K562 (cell line): Measurements from ENCODE around the gene MYO1D. TPM values are rescaled to one million over a fixed set of nuclear protein-coding genes. Genes with fewer than 3 reads are reported as not detected.

Experiments used
- E2F3 ChIP-seq: fragments of 250-450 bp; sonication (Bioruptor Pico); IDR thresholded peaks from 2 replicates; pipeline ENCODE4 v1.4.0; 2020; ENCODE audit warnings: mild to moderate bottlenecking
- EGR1 ChIP-seq: fragments of 450-650 bp; conservative IDR thresholded peaks from 2 replicates; pipeline ENCODE4 v1.6.1; 2017; ENCODE audit warnings: mild to moderate bottlenecking
- MEF2D ChIP-seq: conservative IDR thresholded peaks from 2 replicates; pipeline ENCODE4 v1.6.1; 2016; ENCODE audit warnings: low read depth, missing genetic modification characterization, missing compliant biosample characterization
- NELFE ChIP-seq: IDR thresholded peaks from 2 replicates; pipeline ENCODE4 v1.6.1; 2011; ENCODE audit warnings: mild to moderate bottlenecking; ENCODE audit not compliant: insufficient read depth, insufficient read length
- PHF21A ChIP-seq: fragments of 450-650 bp; IDR thresholded peaks from 2 replicates; pipeline ENCODE4 v1.6.1; 2017; ENCODE audit warnings: low read depth, borderline replicate concordance
- PURB ChIP-seq: sonication (generic); formaldehyde crosslinking; IDR thresholded peaks from 2 replicates; pipeline ENCODE4 v1.9.0; 2021; ENCODE audit warnings: low read depth, mild to moderate bottlenecking, missing genetic modification reagents
- SIRT6 ChIP-seq: IDR thresholded peaks from one replicate; pipeline ENCODE4 v1.6.1; 2012; ENCODE audit warnings: low read depth, mild to moderate bottlenecking, control low read depth, inconsistent platforms, low read length, moderate library complexity
- SLC30A9 ChIP-seq: fragments of 250-450 bp; sonication (Bioruptor Pico); IDR thresholded peaks from 2 replicates; pipeline ENCODE4 v1.8.0; 2022; ENCODE audit warnings: mild to moderate bottlenecking, moderate library complexity
- STAT5A ChIP-seq: IDR thresholded peaks from 2 replicates; pipeline ENCODE4 v1.6.1; 2012; ENCODE audit warnings: low read length, inconsistent platforms, borderline replicate concordance
- ZNF253 ChIP-seq: fragments of 250-450 bp; sonication (Bioruptor Pico); conservative IDR thresholded peaks from 2 replicates; pipeline ENCODE4 v1.6.1; 2021; ENCODE audit warnings: mild to moderate bottlenecking
- ZNF316 ChIP-seq: fragments of 450-650 bp; IDR thresholded peaks from 2 replicates; pipeline ENCODE4 v1.6.1; 2016
- ZNF77 ChIP-seq: fragments of 250-450 bp; sonication (Bioruptor Pico); IDR thresholded peaks from 2 replicates; pipeline ENCODE4 v1.5.0; 2020
- polyA plus RNA-seq, 8 experiments: library from polyadenylated mRNA; depleted of rRNA in 4 of 8; stranded (reverse) in 5 of 8; unstranded in 3 of 8; fragments of >200 nt; fragmentation: Nextera tagmentation in 2 of 8; fragmentation: Illumina TruSeq in 1 of 8; extraction: Ambion mirVana in 2 of 8; extraction: Trizol in 1 of 8; gene quantifications; 2 replicates each; pipeline versions ENCODE4 v1.2.1 to v1.2.3, GENCODE V29; 2011 to 2014; ENCODE audit warnings: inconsistent platforms in 1 of 8, missing spikeins in 1 of 8
- total RNA-seq, 7 experiments: library from RNA; depleted of rRNA in 6 of 7; stranded (reverse); fragments of >200 nt in 6 of 7; fragmentation: Illumina TruSeq in 2 of 7; extraction: Trizol in 2 of 7; gene quantifications; 2 replicates each; pipeline versions ENCODE4 v1.2.1 to v1.2.3, GENCODE V29; 2011 to 2021; ENCODE audit warnings: low replicate concordance in 1 of 7
- TF ChIP-seq, protein P1 (sequence below), 2 experiments: fragments of 450-650 bp; formaldehyde crosslinking in 1 of 2; IDR thresholded peaks; 2 replicates each; pipeline versions ENCODE4 v1.4.0 to v1.6.1; 2014 to 2020; ENCODE audit warnings: mild to moderate bottlenecking in 2 of 2, borderline replicate concordance in 1 of 2, low read depth in 1 of 2
- TF ChIP-seq, protein P2 (sequence below): sonication (generic); formaldehyde crosslinking; IDR thresholded peaks from 2 replicates; pipeline ENCODE4 v1.8.1; 2023; ENCODE audit warnings: missing genetic modification reagents, mild to moderate bottlenecking, borderline replicate concordance

MYO1D gene
- total and polyA plus RNA-seq, 9 of the 15 experiments (the other 6 are each of a cell fraction or from before 2014, with no cell fraction given), result 2.1 to 71.2 (median 45.4) TPM

DNA sequence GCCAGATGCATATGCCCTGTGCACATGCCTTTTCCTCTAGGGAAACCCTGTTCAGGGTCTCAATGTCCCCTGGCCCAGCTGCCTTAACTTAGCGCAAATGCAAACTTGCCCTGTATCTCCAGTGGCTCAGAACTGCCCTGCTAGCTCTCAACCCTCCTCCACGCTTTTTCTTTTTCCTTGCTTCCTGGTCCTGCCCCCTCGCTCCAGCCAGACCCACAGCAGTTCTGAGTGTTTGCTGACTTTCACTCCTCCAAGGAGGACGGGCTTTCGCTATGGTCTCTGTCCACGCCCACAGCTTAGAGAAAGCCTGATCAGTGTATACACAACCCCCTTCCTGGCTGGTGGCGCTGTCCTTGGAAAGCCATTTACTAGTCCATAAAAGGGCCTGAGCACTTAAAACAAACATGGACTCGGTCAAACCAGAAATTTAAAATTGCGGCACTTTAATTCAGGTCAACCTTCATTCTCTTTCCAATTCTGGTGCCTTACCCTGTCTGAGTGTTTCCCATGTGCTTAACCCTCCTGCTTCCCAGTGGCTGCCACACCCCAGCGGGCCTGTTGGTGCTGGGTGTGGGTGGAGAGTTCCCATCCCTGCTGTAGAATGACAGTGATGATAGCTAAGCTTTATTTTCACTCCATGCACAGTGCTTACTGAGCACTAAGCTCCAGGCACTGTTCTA is 35.4 kb upstream of the MYO1D start (continued):
- no peak for TF ChIP-seq ZNF77 (CRISPR knock-in tag)
- no peak for TF ChIP-seq SLC30A9 (CRISPR knock-in tag)
- no peak for TF ChIP-seq ZNF316
- TF ChIP-seq, protein P1, sequence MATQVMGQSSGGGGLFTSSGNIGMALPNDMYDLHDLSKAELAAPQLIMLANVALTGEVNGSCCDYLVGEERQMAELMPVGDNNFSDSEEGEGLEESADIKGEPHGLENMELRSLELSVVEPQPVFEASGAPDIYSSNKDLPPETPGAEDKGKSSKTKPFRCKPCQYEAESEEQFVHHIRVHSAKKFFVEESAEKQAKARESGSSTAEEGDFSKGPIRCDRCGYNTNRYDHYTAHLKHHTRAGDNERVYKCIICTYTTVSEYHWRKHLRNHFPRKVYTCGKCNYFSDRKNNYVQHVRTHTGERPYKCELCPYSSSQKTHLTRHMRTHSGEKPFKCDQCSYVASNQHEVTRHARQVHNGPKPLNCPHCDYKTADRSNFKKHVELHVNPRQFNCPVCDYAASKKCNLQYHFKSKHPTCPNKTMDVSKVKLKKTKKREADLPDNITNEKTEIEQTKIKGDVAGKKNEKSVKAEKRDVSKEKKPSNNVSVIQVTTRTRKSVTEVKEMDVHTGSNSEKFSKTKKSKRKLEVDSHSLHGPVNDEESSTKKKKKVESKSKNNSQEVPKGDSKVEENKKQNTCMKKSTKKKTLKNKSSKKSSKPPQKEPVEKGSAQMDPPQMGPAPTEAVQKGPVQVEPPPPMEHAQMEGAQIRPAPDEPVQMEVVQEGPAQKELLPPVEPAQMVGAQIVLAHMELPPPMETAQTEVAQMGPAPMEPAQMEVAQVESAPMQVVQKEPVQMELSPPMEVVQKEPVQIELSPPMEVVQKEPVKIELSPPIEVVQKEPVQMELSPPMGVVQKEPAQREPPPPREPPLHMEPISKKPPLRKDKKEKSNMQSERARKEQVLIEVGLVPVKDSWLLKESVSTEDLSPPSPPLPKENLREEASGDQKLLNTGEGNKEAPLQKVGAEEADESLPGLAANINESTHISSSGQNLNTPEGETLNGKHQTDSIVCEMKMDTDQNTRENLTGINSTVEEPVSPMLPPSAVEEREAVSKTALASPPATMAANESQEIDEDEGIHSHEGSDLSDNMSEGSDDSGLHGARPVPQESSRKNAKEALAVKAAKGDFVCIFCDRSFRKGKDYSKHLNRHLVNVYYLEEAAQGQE (IDR thresholded peaks at IDR 0.05; ENCODE audit: borderline replicate concordance), result peak; percentile 26; the same call in 1 of the 2 replicates
- TF ChIP-seq, protein P1 (CRISPR knock-in tag; IDR thresholded peaks at IDR 0.05; ENCODE audit: low read depth), result no peak; the same call in 1 of the 2 replicates
- TF ChIP-seq ZNF253 (CRISPR knock-in tag), result no peak
- no peak for TF ChIP-seq SIRT6
- TF ChIP-seq PHF21A, result no peak
- TF ChIP-seq E2F3, result no peak
- TF ChIP-seq STAT5A, result no peak
- TF ChIP-seq, protein P2, sequence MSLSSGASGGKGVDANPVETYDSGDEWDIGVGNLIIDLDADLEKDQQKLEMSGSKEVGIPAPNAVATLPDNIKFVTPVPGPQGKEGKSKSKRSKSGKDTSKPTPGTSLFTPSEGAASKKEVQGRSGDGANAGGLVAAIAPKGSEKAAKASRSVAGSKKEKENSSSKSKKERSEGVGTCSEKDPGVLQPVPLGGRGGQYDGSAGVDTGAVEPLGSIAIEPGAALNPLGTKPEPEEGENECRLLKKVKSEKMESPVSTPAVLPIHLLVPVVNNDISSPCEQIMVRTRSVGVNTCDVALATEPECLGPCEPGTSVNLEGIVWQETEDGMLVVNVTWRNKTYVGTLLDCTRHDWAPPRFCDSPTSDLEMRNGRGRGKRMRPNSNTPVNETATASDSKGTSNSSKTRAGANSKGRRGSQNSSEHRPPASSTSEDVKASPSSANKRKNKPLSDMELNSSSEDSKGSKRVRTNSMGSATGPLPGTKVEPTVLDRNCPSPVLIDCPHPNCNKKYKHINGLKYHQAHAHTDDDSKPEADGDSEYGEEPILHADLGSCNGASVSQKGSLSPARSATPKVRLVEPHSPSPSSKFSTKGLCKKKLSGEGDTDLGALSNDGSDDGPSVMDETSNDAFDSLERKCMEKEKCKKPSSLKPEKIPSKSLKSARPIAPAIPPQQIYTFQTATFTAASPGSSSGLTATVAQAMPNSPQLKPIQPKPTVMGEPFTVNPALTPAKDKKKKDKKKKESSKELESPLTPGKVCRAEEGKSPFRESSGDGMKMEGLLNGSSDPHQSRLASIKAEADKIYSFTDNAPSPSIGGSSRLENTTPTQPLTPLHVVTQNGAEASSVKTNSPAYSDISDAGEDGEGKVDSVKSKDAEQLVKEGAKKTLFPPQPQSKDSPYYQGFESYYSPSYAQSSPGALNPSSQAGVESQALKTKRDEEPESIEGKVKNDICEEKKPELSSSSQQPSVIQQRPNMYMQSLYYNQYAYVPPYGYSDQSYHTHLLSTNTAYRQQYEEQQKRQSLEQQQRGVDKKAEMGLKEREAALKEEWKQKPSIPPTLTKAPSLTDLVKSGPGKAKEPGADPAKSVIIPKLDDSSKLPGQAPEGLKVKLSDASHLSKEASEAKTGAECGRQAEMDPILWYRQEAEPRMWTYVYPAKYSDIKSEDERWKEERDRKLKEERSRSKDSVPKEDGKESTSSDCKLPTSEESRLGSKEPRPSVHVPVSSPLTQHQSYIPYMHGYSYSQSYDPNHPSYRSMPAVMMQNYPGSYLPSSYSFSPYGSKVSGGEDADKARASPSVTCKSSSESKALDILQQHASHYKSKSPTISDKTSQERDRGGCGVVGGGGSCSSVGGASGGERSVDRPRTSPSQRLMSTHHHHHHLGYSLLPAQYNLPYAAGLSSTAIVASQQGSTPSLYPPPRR (CRISPR knock-in tag), result no peak
- TF ChIP-seq NELFE, result no peak
- TF ChIP-seq MEF2D (tag), result 0 out of 2 replicates have a peak, but pooled peaks have one; percentile 31
- TF ChIP-seq PURB (CRISPR knock-in tag), result no peak
- TF ChIP-seq EGR1, result peak; percentile 84
